SK-N-SH (cell line): Measurements from ENCODE around the gene SOCS3. TPM values are rescaled to one million over a fixed set of nuclear protein-coding genes. Genes with fewer than 3 reads are reported as not detected.

Experiments used
- CTCF ChIA-PET: fragments of 300-600, 350-600 bp; formaldehyde crosslinking; extraction: SDS; loops from one replicate; lab custom pipeline; 2021; lab: Yijun Ruan, JAX
- POLR2A ChIA-PET: fragments of 350-600 bp; sonication (Branson Sonifier 250); formaldehyde crosslinking; extraction: SDS; loops from one replicate; lab custom pipeline; 2020; ENCODE audit warnings: antibody characterized with exemption, inconsistent platforms; lab: Yijun Ruan, JAX
- DNase-seq: peaks from one replicate; pipeline ENCODE4 v3.0.0; 2012
- H2AFZ ChIP-seq: fragments of 200-600 bp; sonication (generic); 2 replicates; pipeline ENCODE4 v1.8.1; 2016; ENCODE audit warnings: antibody characterized with exemption, mild to moderate bottlenecking, low read depth
- H3F3A ChIP-seq: fragments of 200-600 bp; sonication (generic); replicated peaks from 2 replicates; pipeline ENCODE3; 2016; ENCODE audit warnings: antibody characterized with exemption, mild to moderate bottlenecking; ENCODE audit not compliant: insufficient read depth
- H3K27ac ChIP-seq, 2 experiments: fragments of 200-500 bp in 1 of 2; fragments of 200-600 bp in 1 of 2; sonication (Bioruptor generic) in 1 of 2; sonication (generic), shearing (Covaris generic) in 1 of 2; 2 replicates each; pipeline versions ENCODE4 v1.5.1 to v1.6.1; 2014 to 2016; ENCODE audit warnings: low read depth in 2 of 2, inconsistent platforms in 1 of 2, low read length in 1 of 2, mild to moderate bottlenecking in 1 of 2, mixed read lengths in 1 of 2
- H3K27me3 ChIP-seq: fragments of 200-600 bp; sonication (generic), shearing (Covaris generic); 2 replicates; pipeline ENCODE4 v1.6.1; 2016; ENCODE audit warnings: mixed run types; ENCODE audit not compliant: insufficient read depth
- H3K36me3 ChIP-seq, 2 experiments: fragments of 200-500 bp in 1 of 2; fragments of 200-600 bp in 1 of 2; sonication (Bioruptor generic) in 1 of 2; sonication (generic) in 1 of 2; replicated peaks in 1 of 2; 2 replicates each; pipeline versions ENCODE3 to v1.5.1; 2014 to 2016; ENCODE audit warnings: low read length in 1 of 2, mild to moderate bottlenecking in 1 of 2; ENCODE audit not compliant: insufficient read depth in 2 of 2, control insufficient read depth in 1 of 2
- H3K4me1 ChIP-seq, 2 experiments: fragments of 200-500 bp in 1 of 2; fragments of 200-600 bp in 1 of 2; sonication (Bioruptor generic) in 1 of 2; sonication (generic), shearing (Covaris generic) in 1 of 2; 2 replicates each; pipeline versions ENCODE4 v1.5.1 to v1.6.1; 2014 to 2016; ENCODE audit warnings: low read depth in 1 of 2, low read length in 1 of 2, mixed run types in 1 of 2; ENCODE audit not compliant: insufficient read depth in 2 of 2, control insufficient read depth in 1 of 2
- H3K4me2 ChIP-seq: fragments of 200-600 bp; sonication (generic), shearing (Covaris generic); 2 replicates; pipeline ENCODE4 v1.6.1; 2017; ENCODE audit warnings: mixed run types
- H3K4me3 ChIP-seq, 2 experiments: fragments of 200-500 bp in 1 of 2; fragments of 200-600 bp in 1 of 2; sonication (Bioruptor generic) in 1 of 2; sonication (generic), shearing (Covaris generic) in 1 of 2; 2 replicates each; pipeline versions ENCODE4 v1.5.1 to v1.8.1; 2014 to 2016; ENCODE audit warnings: low read depth in 2 of 2, inconsistent platforms in 1 of 2, low read length in 1 of 2, mild to moderate bottlenecking in 1 of 2, mixed read lengths in 1 of 2, moderate library complexity in 1 of 2
- H3K79me2 ChIP-seq: fragments of 200-600 bp; sonication (generic); 2 replicates; pipeline ENCODE4 v1.8.1; 2017; ENCODE audit warnings: mild to moderate bottlenecking; ENCODE audit not compliant: insufficient read depth
- H3K9ac ChIP-seq: fragments of 200-600 bp; sonication (generic); 2 replicates; pipeline ENCODE4 v1.6.1; 2017; ENCODE audit warnings: mixed run types
- H3K9me2 ChIP-seq: fragments of 200-600 bp; sonication (generic); 2 replicates; pipeline ENCODE4 v1.6.1; 2017; ENCODE audit warnings: mixed run types
- H3K9me3 ChIP-seq: fragments of 200-600 bp; sonication (generic); 2 replicates; pipeline ENCODE4 v1.6.1; 2017; ENCODE audit warnings: mixed run types, mild to moderate bottlenecking, moderate library complexity
- H4K20me1 ChIP-seq: fragments of 200-600 bp; sonication (generic); 2 replicates; pipeline ENCODE4 v1.6.1; 2017; ENCODE audit warnings: mild to moderate bottlenecking, mixed run types; ENCODE audit not compliant: insufficient read depth
- CHD2 ChIP-seq: fragments of 150-350 bp; IDR thresholded peaks from 2 replicates; pipeline ENCODE4 v1.6.1; 2018; ENCODE audit warnings: low read length; ENCODE audit not compliant: partially characterized antibody
- EP300 ChIP-seq, 2 experiments: IDR thresholded peaks; 2 replicates each; pipeline versions ENCODE4 v1.4.0 to v1.6.1; 2012; ENCODE audit warnings: borderline replicate concordance in 1 of 2, low read depth in 1 of 2, low read length in 1 of 2
- EZH2phosphoT487 ChIP-seq: fragments of 200-600 bp; sonication (generic); IDR thresholded peaks from 2 replicates; pipeline ENCODE4 v1.6.1; 2017; ENCODE audit warnings: low read depth, mixed run types, mild to moderate bottlenecking, antibody characterized with exemption, moderate library complexity, borderline replicate concordance
- FOXJ3 ChIP-seq: sonication (generic); formaldehyde crosslinking; IDR thresholded peaks from 2 replicates; pipeline ENCODE4 v1.5.1; 2020; ENCODE audit warnings: mild to moderate bottlenecking, missing genetic modification reagents
- FOXM1 ChIP-seq: IDR thresholded peaks from 2 replicates; pipeline ENCODE4 v1.4.0; 2012; ENCODE audit warnings: low read depth, mild to moderate bottlenecking
- GABPA ChIP-seq: IDR thresholded peaks from 2 replicates; pipeline ENCODE4 v1.4.0; 2012; ENCODE audit warnings: low read depth, mild to moderate bottlenecking
- GATA2 ChIP-seq: sonication (generic); formaldehyde crosslinking; IDR thresholded peaks from 2 replicates; pipeline ENCODE4 v1.5.0; 2020; ENCODE audit warnings: mild to moderate bottlenecking, missing genetic modification reagents
- JUND ChIP-seq: IDR thresholded peaks from 2 replicates; pipeline ENCODE4 v1.4.0; 2012
- MAX ChIP-seq: IDR thresholded peaks from 2 replicates; pipeline ENCODE4 v1.4.0; 2012; ENCODE audit warnings: low read depth
- NFIC ChIP-seq: IDR thresholded peaks from 2 replicates; pipeline ENCODE4 v1.4.0; 2012; ENCODE audit warnings: borderline replicate concordance
- NRF1 ChIP-seq: IDR thresholded peaks from 2 replicates; pipeline ENCODE4 v1.6.1; 2012; ENCODE audit warnings: low read depth, mild to moderate bottlenecking, low read length
- PBX3 ChIP-seq: IDR thresholded peaks from 2 replicates; pipeline ENCODE4; 2012
- POLR2AphosphoS5 ChIP-seq: IDR thresholded peaks from 2 replicates; pipeline ENCODE4 v1.6.1; 2012; ENCODE audit warnings: low read depth, low read length
- RAD21 ChIP-seq: IDR thresholded peaks from 2 replicates; pipeline ENCODE4 v1.6.1; 2012; ENCODE audit warnings: mild to moderate bottlenecking, low read length
- RCOR1 ChIP-seq: fragments of 150-350 bp; IDR thresholded peaks from 2 replicates; pipeline ENCODE4 v1.6.1; 2017; ENCODE audit warnings: antibody characterized with exemption, low read length
- RFX5 ChIP-seq: IDR thresholded peaks from 2 replicates; pipeline ENCODE4 v1.6.1; 2012; ENCODE audit warnings: mild to moderate bottlenecking, improper control_type of control experiment, low read length
- SMC3 ChIP-seq: IDR thresholded peaks from 2 replicates; pipeline ENCODE4 v1.6.1; 2012; ENCODE audit warnings: low read depth, low read length, improper control_type of control experiment
- TEAD4 ChIP-seq: IDR thresholded peaks from 2 replicates; pipeline ENCODE4 v1.4.0; 2012; ENCODE audit warnings: mild to moderate bottlenecking, borderline replicate concordance; ENCODE audit not compliant: insufficient read depth
- USF1 ChIP-seq: IDR thresholded peaks from 2 replicates; pipeline ENCODE4 v1.4.0; 2012; ENCODE audit warnings: low read depth, borderline replicate concordance
- YY1 ChIP-seq: IDR thresholded peaks from 2 replicates; pipeline ENCODE4 v1.4.0; 2012; ENCODE audit warnings: low read depth, mild to moderate bottlenecking
- WGBS: methylation state at CpG from one replicate; pipeline ENCODE4 v1.1.6; 2017; ENCODE audit warnings: low lambda C conversion rate; 5-methylcytosine and 5-hydroxymethylcytosine counted together
- polyA plus RNA-seq, 3 experiments: library from polyadenylated mRNA; depleted of rRNA; stranded (reverse); fragments of >200 nt; gene quantifications; 2 replicates each; pipeline ENCODE4 v1.2.3, GENCODE V29; 2012

The SOCS3 gene
- polyA plus RNA-seq, 1 of the 3 experiments (the other 2 are of a cell fraction): 24.9 TPM

GRCh38 chr17:78338486-78339259, 21.2 kb downstream of the SOCS3 start:
- Histone ChIP-seq H3K4me3 (no peak overlapping the region), H3K4me2 (no peak overlapping the region), H3K79me2 (no peaks in the 10 kb centered on the region), H3F3A (peaks cover 53% of the 10 kb centered on the region), H3K9me3 (no peaks in the 10 kb centered on the region), H2AFZ (no peak overlapping the region), H3K9ac (no peak overlapping the region), H3K36me3 (no peaks in the 10 kb centered on the region), H3K27ac (peak overlapping the region in 1 of 2 experiments; percentile 65; a peak in 1 of 4 replicates), H3K27me3 (no peaks in the 10 kb centered on the region), H3K4me1 (peaks cover 27 to 29% of the 10 kb centered on the region in 2 experiments; a peak in 3 of 4 replicates), H3K9me2 (no peaks in the 10 kb centered on the region), H4K20me1 (no peaks in the 10 kb centered on the region)
- TF ChIP-seq USF1: no peak
- TF ChIP-seq POLR2AphosphoS5: no peak
- no peak for TF ChIP-seq GABPA
- TF ChIP-seq FOXJ3 (CRISPR knock-in tag): no peak
- no peak for TF ChIP-seq RFX5
- TF ChIP-seq NFIC: no peak
- no peak for TF ChIP-seq TEAD4
- no peak for TF ChIP-seq EZH2phosphoT487
- no peak for TF ChIP-seq YY1
- TF ChIP-seq SMC3: no peak
- TF ChIP-seq PBX3: no peak
- TF ChIP-seq JUND: no peak
- TF ChIP-seq FOXM1: no peak
- no peak for TF ChIP-seq RCOR1
- no peak for TF ChIP-seq EP300 (IDR thresholded peaks at IDR 0.05; ENCODE audit: borderline replicate concordance in 1 of 2, low read depth in 1 of 2, low read length in 1 of 2)
- no peak for TF ChIP-seq MAX
- no peak for TF ChIP-seq NRF1
- no peak for TF ChIP-seq RAD21
- TF ChIP-seq CHD2: no peak
- no peak for TF ChIP-seq GATA2 (CRISPR knock-in tag)
- POLR2A ChIA-PET: no interaction called here
- 86% methylated on average over 11 of the region's 11 CpGs for WGBS
- no peak for DNase-seq
- CTCF ChIA-PET: interaction anchor here (0.7 to 4.0 kb wide), 6 partner anchors 9 to 57 kb away, joined by 3 to 22 read pairs (median 6); no protein-coding TSS in a partner anchor
